Mucosa of descending colon (tissue), 3 donors: Measurements from ENCODE around the gene ARF1. TPM values are rescaled to one million over a fixed set of nuclear protein-coding genes. Genes with fewer than 3 reads are reported as not detected.
A peak's percentile ranks its signal among the peaks of the same experiment; 100 is the strongest.

Source experiments
- ATAC-seq: fragments of 200-7000 bp; cut with Tn5 transposase; one replicate; pipeline ENCODE4 v1.9.1; 2020; ENCODE audit warnings: mild to moderate bottlenecking, moderate library complexity
- DNase-seq, 3 donors: peaks; one replicate each; pipeline ENCODE4 v3.0.0-alpha.2; 2020
- H3K36me3 ChIP-seq: fragments of 200-600 bp; one replicate; pipeline ENCODE4 v1.8.0; 2021; ENCODE audit warnings: low read depth, mild to moderate bottlenecking
- H3K4me1 ChIP-seq: fragments of 200-600 bp; one replicate; pipeline ENCODE4 v1.8.0; 2021; ENCODE audit warnings: low read depth, mild to moderate bottlenecking
- H3K4me3 ChIP-seq: fragments of 200-600 bp; one replicate; pipeline ENCODE4 v1.8.0; 2021; ENCODE audit warnings: mild to moderate bottlenecking
- H3K9me3 ChIP-seq: fragments of 200-600 bp; one replicate; pipeline ENCODE4 v1.8.0; 2021; ENCODE audit warnings: mild to moderate bottlenecking
- intact Hi-C, 2 donors: fragments of 100-400 bp; cut with DNase I in 1 of 2; cut with micrococcal nuclease in 1 of 2; formaldehyde crosslinking; loops; one replicate each; pipeline versions ENCODE4 v1.11.0 to v1.11.1; 2022; cut with DNase I, micrococcal nuclease
- total RNA-seq, 3 donors: library from RNA; stranded (reverse); fragmentation: NEBNext Ultra II Directional in 2 of 3; extraction: Animal tissue kit (Norgen Biotek cat#: 25700) in 2 of 3; gene quantifications; one replicate each; pipeline versions ENCODE4 v1.2.1 to v1.2.4, GENCODE V29; 2021 to 2023
- TF ChIP-seq, protein P1 (sequence below): fragments of 200-600 bp; IDR thresholded peaks from one replicate; pipeline ENCODE4 v1.8.0; 2022; ENCODE audit warnings: antibody characterized with exemption, mild to moderate bottlenecking
- donor health status: DM: no; HTN: no; CAD: no; lungs with moderate emphysema.
- donor health status: DM: no; HTN: no; CAD: no.
- donor health status: DM: no; HTN: yes; CAD: no.

Gene ARF1
- total RNA-seq, 3 donors from 2014 or later = 339 to 490 (median 479) TPM

- DNase-seq (no peak), ATAC-seq (no peak)
- Histone ChIP-seq H3K36me3 (no peaks in the 10 kb centered on the region), H3K4me1 (no peaks in the 10 kb centered on the region), H3K4me3 (no peak overlapping the region), H3K9me3 (no peaks in the 10 kb centered on the region)
- TF ChIP-seq, protein P1, sequence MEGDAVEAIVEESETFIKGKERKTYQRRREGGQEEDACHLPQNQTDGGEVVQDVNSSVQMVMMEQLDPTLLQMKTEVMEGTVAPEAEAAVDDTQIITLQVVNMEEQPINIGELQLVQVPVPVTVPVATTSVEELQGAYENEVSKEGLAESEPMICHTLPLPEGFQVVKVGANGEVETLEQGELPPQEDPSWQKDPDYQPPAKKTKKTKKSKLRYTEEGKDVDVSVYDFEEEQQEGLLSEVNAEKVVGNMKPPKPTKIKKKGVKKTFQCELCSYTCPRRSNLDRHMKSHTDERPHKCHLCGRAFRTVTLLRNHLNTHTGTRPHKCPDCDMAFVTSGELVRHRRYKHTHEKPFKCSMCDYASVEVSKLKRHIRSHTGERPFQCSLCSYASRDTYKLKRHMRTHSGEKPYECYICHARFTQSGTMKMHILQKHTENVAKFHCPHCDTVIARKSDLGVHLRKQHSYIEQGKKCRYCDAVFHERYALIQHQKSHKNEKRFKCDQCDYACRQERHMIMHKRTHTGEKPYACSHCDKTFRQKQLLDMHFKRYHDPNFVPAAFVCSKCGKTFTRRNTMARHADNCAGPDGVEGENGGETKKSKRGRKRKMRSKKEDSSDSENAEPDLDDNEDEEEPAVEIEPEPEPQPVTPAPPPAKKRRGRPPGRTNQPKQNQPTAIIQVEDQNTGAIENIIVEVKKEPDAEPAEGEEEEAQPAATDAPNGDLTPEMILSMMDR = no peak
- intact Hi-C loops = no loop called here
Measured at GRCh38 chr1:228070851-228071250, 11.7 kb upstream of the ARF1 start.

DNA sequence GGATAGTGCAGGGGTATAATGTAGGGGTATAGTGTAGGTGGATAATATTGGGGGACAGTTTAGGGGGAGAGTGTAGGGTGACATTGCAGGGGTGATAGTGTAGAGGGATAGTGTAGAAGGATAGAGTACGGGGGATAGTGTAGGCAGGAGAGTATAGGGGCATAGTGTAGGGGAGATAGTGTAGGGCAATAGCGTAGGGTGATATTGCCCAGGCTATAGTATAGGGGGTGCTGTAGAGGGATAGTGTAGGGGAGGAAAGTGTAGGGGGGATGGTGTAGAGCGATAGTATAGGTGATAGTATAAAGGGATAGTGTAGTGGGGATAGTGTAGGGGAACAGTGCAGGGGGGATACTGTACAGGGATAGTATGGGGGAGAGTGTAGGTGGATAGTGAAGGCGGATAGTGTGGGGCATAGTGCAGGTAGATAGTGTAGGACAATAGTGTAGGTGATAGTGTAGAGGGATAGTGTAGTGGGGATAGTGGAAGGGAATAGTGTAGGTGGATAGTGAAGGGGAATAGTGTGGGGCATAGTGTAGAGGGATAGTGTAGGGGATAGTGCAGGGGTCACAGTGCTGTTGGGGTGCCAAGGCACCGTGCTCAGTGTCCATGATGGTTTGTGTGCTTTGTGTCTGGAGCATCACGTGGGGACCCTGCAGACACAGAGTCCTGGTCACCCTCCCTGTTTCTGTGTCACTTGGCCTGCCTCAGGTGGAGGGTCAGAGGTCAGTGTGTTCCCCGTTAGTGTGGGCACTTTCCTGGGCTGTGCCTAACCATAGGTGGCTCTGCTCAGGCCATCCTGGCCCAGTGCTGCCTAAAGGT, 10.5 kb upstream of the ARF1 start:
- Histone ChIP-seq H3K4me1 (no peaks in the 10 kb centered on the region), H3K4me3 (no peak overlapping the region), H3K9me3 (no peaks in the 10 kb centered on the region), H3K36me3 (no peaks in the 10 kb centered on the region)
- intact Hi-C loops = no loop called here
- DNase-seq (no peak), ATAC-seq (peak; percentile 31)
- TF ChIP-seq, protein P1 = no peak

DNA sequence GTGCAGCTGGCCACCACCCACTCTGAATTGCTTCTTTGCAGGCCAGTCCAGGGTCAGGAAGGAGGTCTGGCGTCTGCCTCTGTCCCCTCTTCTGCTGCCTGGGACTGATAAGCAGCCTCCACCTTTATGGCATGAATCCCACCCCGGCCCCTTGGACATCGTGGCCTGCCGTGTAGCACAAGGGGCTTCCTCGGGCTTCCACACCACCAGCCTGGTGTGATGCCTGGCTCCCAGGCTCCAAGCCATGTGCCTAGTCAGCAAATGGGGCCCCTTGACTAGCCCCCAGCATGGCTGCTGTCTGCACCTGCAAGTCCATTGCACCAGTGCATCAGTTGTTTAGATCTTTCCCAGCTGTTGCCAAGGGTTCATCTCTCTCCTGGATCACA, 9.9 kb upstream of the ARF1 start:
- Histone ChIP-seq H3K9me3 (no peaks in the 10 kb centered on the region), H3K36me3 (no peaks in the 10 kb centered on the region), H3K4me1 (no peaks in the 10 kb centered on the region), H3K4me3 (no peak overlapping the region)
- DNase-seq (no peak), ATAC-seq (no peak)
- TF ChIP-seq, protein P1 = no peak
- intact Hi-C loops = no loop called here

DNA sequence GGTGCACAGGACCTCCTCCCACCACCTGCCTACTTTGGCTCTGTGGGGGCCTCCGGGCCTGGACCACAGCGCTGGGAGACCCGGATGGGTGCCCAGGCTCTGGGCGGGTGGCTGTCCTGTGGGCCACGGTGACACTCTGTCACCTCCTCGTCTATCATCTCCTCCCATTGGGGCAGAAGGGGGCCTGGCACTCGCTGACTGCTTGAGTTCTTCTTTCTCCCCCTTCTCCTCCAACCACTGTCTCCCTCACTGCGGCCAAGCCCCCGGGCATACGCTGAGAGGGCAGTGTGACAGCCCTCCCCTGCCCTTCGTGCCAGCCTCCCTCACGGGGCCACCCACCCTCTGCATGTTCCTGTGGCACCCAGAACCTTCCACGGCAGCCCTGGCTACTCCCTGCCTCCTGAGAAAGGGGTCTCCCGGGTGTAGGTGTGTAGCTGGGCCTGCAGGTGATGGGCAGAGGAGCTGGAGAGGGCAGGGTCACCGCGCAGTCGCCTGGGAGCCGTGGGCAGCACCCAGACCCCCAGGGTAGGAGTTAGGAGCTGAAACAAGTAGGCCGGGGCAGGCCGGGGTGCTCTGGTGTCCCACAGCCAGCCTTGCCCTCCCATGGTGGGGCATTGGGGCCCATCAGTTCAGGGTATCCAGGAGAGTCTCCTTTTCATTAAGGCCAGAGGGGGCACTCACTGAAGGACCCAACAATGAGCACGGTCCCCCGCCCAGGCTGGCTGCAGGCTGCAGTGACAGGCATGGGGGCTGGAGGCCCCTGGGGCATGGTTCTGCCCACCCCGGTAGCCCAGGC, 9.2 kb upstream of the ARF1 start:
- ATAC-seq = no peak
- no peaks in the 10 kb centered on the region for H3K36me3 ChIP-seq
- no peak overlapping the region for H3K4me3 ChIP-seq
- no peak for DNase-seq
- TF ChIP-seq, protein P1 = no peak
- H3K4me1 ChIP-seq = no peaks in the 10 kb centered on the region
- intact Hi-C loops = no loop called here
- H3K9me3 ChIP-seq = no peaks in the 10 kb centered on the region

- H3K4me1 ChIP-seq = no peaks in the 10 kb centered on the region
- ATAC-seq (peak; percentile 39), DNase-seq (peak in 2 of 3 donors; percentile 52 to 61)
- TF ChIP-seq, protein P1 = no peak
- H3K4me3 ChIP-seq = no peak overlapping the region
- no peaks in the 10 kb centered on the region for H3K36me3 ChIP-seq
- H3K9me3 ChIP-seq = no peaks in the 10 kb centered on the region
- intact Hi-C loops = no loop called here
Measured at GRCh38 chr1:228073857-228074545, 8.5 kb upstream of the ARF1 start.
